GM18508 (cell line): ENCODE results near the gene CPT2.
"Not testable (repeated sequence)": the region's sequence is repeated elsewhere in the genome, so short reads cannot be mapped to it uniquely, and the experiment has no call there.

Experiments
- ATAC-seq: cut with Tn5 transposase; IDR thresholded peaks from one replicate; pipeline ENCODE4 v1.9.1; 2021; ENCODE audit warnings: moderate number of reproducible peaks; ENCODE audit not compliant: insufficient read depth, unreplicated experiment

The CPT2 gene

GRCh38 chr1:53180951-53181350 lies 15.7 kb upstream of the CPT2 start:
- no peak for ATAC-seq

DNA sequence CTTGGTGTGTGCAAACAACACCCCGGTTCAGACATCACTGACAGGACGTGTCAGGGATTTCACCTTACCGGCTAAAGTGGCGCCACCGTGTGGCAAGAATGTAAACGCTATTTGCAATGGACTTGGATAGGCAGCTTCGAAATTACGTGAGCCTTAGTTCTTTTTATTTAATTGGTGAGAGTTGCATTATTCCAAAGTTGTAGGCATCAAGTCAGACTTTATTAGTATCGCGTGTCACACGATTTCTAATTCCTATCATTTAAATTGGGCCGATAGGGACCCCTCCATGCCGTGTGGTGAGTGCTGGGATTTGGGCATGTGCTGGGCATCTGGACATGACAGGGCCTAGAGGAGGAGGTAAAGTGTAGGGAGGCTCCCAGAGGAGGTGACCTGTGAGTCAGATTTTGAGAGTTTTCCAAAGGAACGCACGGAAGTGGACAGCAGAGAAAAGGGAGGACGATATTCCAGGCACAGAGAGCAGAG lies 14.5 kb upstream of the CPT2 start:
- ATAC-seq, result no peak

- ATAC-seq, result no peak
These were observed 13.9 kb upstream of the CPT2 start for GRCh38 chr1:53182716-53183094.

GRCh38 chr1:53183095-53183990 lies 13.3 kb upstream of the CPT2 start:
- ATAC-seq, result no peak

- not testable (repeated sequence) for ATAC-seq
These were observed 10.7 kb upstream of the CPT2 start for GRCh38 chr1:53185955-53186297.

- no peak for ATAC-seq
These were observed 10.1 kb upstream of the CPT2 start for GRCh38 chr1:53186533-53186932.

DNA sequence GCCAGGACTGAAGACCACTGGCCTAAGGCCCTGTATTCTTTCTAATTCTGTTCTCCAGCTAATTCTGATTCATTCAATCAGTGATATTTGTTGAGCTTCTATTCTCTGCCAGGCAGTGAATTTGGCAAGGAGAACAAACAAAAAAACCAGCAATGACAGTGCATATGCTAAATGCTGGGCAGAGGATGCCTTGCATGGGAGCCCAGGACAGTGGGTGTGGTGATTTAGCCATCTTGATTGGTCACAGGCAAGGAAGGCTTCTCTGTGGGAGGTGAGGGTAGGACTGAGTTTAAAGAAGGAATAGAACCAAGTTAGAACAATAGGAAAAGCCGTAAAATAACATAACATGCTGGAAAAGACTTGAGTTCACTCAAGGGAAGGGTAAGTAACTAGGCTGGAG lies 9.2 kb upstream of the CPT2 start:
- no peak for ATAC-seq

DNA sequence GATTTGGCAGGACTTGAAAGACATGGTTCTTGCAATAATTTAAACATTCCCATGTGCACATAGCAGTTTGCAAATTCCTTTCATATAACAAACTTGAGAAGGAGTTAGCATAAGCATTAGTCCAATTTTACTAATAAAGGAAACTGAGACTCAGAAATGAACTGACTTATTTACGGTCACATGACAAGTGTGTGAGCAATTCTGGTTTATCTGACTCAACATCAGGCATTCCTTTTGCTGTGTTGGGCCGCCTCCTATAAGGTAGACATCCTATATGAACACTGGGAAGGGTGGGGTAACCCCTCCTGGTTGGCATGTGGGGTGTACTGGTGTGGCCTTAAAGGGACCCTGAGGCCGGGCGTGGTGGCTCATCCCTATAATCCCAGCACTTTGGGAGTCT lies 8.5 kb upstream of the CPT2 start:
- ATAC-seq, result no peak

- ATAC-seq, result no peak
These were observed 7.6 kb upstream of the CPT2 start for GRCh38 chr1:53189061-53189460.

- no peak for ATAC-seq
These were observed 6.4 kb upstream of the CPT2 start for GRCh38 chr1:53190210-53190611.

DNA sequence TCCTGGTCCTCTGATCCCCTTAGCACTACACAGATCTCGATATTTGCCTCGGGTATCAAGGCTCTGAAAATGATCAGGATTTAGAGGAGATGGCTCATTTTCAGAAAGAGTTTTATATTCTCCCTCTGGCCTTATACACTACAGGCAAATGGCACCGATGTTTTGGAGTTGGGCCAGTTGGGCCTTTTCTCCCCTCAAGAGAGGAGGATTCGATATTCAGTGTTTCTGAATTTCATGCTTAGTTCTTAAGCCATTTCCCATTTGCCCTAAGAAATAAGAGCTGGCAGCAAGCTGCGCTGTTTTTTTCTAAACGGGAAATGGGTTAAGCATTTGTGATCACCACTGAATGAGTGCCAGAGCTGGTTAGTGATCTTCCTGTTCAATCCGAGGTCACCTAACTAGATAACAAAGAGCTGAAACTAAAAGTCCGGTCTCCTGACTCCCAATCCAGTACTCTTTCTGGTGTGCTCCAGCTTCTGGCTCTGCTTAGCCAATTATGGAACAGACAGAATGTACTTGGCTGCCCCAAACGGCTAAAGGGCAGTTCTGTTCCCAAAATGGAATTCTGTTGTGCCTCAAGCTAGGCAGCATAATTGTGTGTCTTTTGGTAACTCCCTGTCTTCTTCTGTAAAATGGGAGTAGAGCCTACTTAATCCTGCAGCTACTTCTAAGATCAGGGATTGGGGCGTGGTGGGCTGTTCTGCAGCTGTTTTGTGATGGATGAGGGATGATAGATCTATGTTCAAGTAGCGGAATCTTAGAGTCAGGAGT lies 1.2 kb upstream of the CPT2 start:
- ATAC-seq, result no peak

DNA sequence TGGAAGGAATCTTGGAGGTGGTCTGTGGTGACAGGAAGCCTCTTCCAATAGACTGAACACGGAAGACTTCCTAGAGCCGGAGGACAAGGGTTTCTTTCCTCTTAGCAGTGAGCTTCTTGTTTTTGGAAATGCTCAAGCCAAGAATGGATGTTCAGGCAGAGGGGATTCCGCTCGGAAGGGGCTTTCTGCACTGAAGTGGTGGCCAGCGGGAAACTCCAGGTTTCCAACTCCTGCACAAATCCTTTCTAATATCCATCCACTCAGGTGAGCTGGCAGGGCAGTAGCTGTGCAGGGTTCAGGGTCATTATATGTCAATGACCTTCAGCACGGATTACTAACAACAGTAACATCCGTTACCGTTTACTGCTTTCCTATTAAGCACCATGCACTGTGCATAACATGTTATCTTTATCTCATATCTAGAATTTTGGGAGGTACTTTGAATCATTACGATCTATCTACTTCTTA lies 573 bp upstream of the CPT2 start:
- ATAC-seq, result no peak

DNA sequence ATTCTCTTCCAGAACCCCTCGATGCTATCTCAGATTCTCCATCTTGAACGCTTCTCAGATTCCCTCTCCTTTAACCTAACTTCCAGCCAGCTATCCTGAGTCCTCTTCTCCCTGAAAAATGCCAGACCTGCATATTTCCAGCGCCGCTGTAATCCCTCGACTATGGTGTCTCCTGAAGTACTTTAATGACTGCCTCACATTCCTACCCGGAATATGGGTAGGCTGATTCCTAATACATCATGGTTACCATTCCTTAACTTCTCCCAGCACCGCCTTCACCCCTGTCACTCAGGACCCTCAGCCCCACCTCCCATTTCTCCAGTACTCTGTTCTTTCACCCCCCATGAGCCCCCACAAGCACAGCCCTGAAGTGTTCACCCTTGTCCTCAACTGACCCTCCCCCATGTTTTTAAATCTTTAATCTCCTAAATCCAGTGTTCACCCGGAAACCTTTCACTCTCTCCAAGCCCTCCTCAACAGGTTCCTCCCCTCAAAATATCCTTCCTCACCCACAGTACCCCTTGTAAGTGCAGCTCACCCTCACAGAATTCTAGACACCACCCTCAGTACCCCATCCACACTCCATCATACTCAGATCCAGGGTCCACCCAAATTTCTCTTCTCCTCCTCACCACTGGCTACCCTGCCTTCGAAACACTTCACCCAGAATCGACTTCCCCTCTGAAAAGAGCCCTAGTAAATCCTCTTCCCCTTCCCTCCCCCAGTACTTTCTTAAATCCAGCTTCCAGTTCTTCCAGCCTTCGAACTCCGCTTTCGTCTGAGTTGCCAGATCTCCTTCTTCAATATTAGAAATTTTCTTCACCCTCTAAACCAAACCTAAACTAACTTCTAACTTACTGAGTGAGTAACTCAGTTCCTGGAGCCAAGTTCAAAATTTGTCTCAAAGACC lies 922 bp downstream of the CPT2 start:
- no peak for ATAC-seq

GRCh38 chr1:53198241-53198651 lies 1.6 kb downstream of the CPT2 start:
- ATAC-seq, result no peak

GRCh38 chr1:53203466-53203865 lies 6.8 kb downstream of the CPT2 start:
- no peak for ATAC-seq

DNA sequence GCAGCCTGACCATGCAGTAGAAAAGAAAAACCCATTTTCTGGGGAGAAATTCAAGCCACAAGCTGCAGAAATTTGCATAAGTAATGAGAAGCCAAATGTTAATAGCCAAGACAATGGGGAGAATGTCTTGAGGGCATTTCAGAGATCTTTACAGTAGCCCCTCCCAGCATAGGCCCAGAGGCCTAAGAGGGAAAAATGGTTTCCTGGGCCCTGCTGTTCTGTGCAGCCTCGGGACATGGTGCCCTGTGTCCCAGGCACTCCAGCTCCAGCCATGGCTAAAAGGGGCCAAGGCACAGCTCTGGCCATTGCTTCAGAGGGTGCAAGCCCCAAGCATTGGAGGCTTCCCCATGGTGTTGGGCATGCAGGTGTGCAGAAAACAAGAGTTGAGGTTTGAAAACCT lies 8.9 kb downstream of the CPT2 start:
- not testable (repeated sequence) for ATAC-seq

DNA sequence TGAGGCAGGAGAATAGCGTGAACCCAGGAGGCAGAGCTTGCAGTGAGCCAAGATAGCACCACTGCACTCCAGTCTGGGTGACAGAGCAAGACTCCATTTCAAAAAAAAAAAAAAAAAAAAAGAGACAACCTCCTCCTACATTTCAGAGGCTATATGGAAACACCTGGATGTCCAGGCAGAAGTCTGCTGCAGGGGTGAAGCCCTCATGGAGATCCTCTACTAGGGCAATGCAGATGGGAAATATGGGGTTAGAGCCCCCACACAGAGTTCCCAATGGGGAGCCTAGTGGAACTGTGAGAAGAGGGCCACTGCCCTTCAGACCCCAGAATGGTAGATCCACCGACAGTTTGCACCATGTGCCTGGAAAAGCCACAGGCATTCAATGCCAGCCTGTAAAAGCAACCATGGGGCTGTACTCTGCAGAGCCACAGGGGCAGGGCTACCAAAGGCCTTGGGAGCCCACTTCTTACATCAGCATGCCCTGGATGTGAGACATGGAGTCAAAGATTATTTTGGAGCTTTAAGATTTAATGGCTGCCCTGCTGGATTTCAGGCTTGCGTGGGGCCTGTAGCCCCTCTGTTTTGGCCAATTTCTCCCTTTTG lies 9.6 kb downstream of the CPT2 start:
- ATAC-seq, result not testable (repeated sequence)

DNA sequence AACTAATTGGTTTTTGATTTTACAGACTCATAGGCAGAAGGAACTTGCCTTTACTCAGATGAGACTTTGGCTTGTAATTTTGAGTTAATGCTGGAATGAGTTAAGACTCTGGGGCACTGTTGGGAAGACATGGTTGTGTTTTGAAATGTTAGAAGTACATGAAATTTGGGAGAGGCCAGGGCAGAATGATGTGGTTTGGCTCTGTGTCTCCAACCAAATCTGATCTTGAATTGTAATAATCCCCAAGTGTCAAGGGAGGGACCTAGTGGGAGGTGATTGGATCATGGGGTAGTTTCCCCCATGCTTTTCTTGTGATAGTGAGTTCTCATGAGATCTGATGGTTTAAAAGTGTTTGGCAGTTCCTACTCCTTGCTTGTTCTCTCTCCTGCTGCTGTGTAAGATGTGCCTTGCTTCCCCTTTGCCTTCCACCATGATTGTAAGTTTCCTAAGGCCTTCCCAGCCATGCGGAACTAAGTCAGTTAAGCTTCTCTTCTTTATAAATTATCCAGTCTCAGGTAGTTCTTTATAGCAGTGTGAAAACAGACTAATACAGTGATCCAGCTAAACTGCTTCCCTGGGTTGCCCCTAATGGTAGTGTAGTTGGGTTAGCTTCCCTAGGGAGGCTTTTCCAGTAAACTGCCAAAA lies 10.2 kb downstream of the CPT2 start:
- ATAC-seq, result no peak

GRCh38 chr1:53207726-53208125 lies 11.1 kb downstream of the CPT2 start:
- no peak for ATAC-seq

DNA sequence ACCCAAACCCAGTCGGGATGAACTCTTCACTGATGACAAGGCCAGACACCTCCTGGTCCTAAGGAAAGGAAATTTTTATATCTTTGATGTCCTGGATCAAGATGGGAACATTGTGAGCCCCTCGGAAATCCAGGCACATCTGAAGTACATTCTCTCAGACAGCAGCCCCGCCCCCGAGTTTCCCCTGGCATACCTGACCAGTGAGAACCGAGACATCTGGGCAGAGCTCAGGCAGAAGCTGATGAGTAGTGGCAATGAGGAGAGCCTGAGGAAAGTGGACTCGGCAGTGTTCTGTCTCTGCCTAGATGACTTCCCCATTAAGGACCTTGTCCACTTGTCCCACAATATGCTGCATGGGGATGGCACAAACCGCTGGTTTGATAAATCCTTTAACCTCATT lies 13.7 kb downstream of the CPT2 start:
- no peak for ATAC-seq
